Testis (tissue), 2 donors: Measurements from ENCODE around the gene SEC63.

Experiments
- CTCF ChIP-seq, 3 experiments: fragments of 450-650 bp in 2 of 3; fragments of 200-600 bp in 1 of 3; sonication (generic) in 1 of 3; IDR thresholded peaks; one replicate each; pipeline ENCODE4 v1.5.1; 2016 to 2019; ENCODE audit warnings: antibody characterized with exemption in 3 of 3, mild to moderate bottlenecking in 2 of 3, moderate library complexity in 1 of 3
- POLR2A ChIP-seq: fragments of 450-650 bp; IDR thresholded peaks from one replicate; pipeline ENCODE4 v1.6.1; 2017; ENCODE audit warnings: antibody characterized with exemption, mild to moderate bottlenecking, moderate library complexity

- TF ChIP-seq CTCF (IDR thresholded peaks at IDR 0.05), result no peak
- TF ChIP-seq POLR2A, result no peak
These were observed 89.0 kb downstream of the SEC63 start for GRCh38 chr6:107868867-107869611.
